HK-2 (cell line): Measurements from ENCODE around the gene ZNF580.

Experiments
- DNase-seq: peaks from one replicate; pipeline ENCODE4 v3.0.0-alpha.2; 2018; ENCODE audit not compliant: unreplicated experiment

ZNF580 gene

GRCh38 chr19:55605637-55606470 lies 34.9 kb upstream of the ZNF580 start, which contains the start of gene ZNF865:
ZNF865 (plus strand) TSS chr19:55605647; CDS start chr19:55613619, 7,972 bp downstream.
- DNase-seq: peak; percentile 88

GRCh38 chr19:55606471-55606787 lies 34.4 kb upstream of the ZNF580 start:
- DNase-seq: no peak

- DNase-seq: no peak
Measured at GRCh38 chr19:55606817-55607216, 34.0 kb upstream of the ZNF580 start.

- no peak for DNase-seq
Measured at GRCh38 chr19:55609326-55609725, 31.5 kb upstream of the ZNF580 start.

GRCh38 chr19:55611300-55611982 lies 29.4 kb upstream of the ZNF580 start:
- DNase-seq: no peak

GRCh38 chr19:55611983-55612645 lies 28.7 kb upstream of the ZNF580 start:
- DNase-seq: no peak

GRCh38 chr19:55613396-55613795 lies 27.4 kb upstream of the ZNF580 start:
- no peak for DNase-seq

- no peak for DNase-seq
Measured at GRCh38 chr19:55613930-55614710, 26.7 kb upstream of the ZNF580 start.

- DNase-seq: no peak
Measured at GRCh38 chr19:55614711-55615542, 25.9 kb upstream of the ZNF580 start.

GRCh38 chr19:55615543-55616394 lies 25.0 kb upstream of the ZNF580 start:
- no peak for DNase-seq

- no peak for DNase-seq
Measured at GRCh38 chr19:55616395-55616875, 24.4 kb upstream of the ZNF580 start.

GRCh38 chr19:55617426-55617825 lies 23.4 kb upstream of the ZNF580 start:
- DNase-seq: no peak

GRCh38 chr19:55618426-55618825 lies 22.4 kb upstream of the ZNF580 start:
- DNase-seq: no peak

- no peak for DNase-seq
Measured at GRCh38 chr19:55619286-55619685, 21.5 kb upstream of the ZNF580 start.

GRCh38 chr19:55620410-55621204 lies 20.2 kb upstream of the ZNF580 start:
- no peak for DNase-seq

- DNase-seq: no peak
Measured at GRCh38 chr19:55621205-55621672, 19.6 kb upstream of the ZNF580 start.

- DNase-seq: no peak
Measured at GRCh38 chr19:55621673-55622231, 19.1 kb upstream of the ZNF580 start.

GRCh38 chr19:55622242-55622969 lies 18.4 kb upstream of the ZNF580 start:
- DNase-seq: no peak
